ENCODE results near the gene ALKBH3. TPM values are rescaled to one million over a fixed set of nuclear protein-coding genes. Genes with fewer than 3 reads are reported as not detected.

ALKBH3 gene
- polyA plus RNA-seq, 2 of the 4 experiments (the other 2 are of a cell fraction), result 22.9 to 50.2 TPM

GRCh38 chr11:43951231-43951630 lies 70.6 kb downstream of the ALKBH3 start:
- WGBS (ENCODE audit: missing lambda C conversion rate), result 88% methylated on average over 1 of the region's 1 CpG
- no peaks in the 10 kb centered on the region for H3K4me1 ChIP-seq
- TF ChIP-seq RARB (CRISPR knock-in tag; IDR thresholded peaks at IDR 0.05), result no peak
- TF ChIP-seq, protein P1, sequence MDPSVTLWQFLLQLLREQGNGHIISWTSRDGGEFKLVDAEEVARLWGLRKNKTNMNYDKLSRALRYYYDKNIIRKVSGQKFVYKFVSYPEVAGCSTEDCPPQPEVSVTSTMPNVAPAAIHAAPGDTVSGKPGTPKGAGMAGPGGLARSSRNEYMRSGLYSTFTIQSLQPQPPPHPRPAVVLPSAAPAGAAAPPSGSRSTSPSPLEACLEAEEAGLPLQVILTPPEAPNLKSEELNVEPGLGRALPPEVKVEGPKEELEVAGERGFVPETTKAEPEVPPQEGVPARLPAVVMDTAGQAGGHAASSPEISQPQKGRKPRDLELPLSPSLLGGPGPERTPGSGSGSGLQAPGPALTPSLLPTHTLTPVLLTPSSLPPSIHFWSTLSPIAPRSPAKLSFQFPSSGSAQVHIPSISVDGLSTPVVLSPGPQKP (IDR thresholded peaks at IDR 0.05; ENCODE audit: low read depth, low read length), result no peak
- TF ChIP-seq MAZ (IDR thresholded peaks at IDR 0.05; ENCODE audit: borderline replicate concordance, low read depth, low read length), result no peak
- TF ChIP-seq RAD21 (conservative IDR thresholded peaks at IDR 0.05 in 1 of 2, IDR thresholded peaks at IDR 0.05 in 1 of 2), result no peak
- no peak for TF ChIP-seq NR3C1 (IDR thresholded peaks at IDR 0.05)
- TF ChIP-seq TFCP2L1 (CRISPR knock-in tag; IDR thresholded peaks at IDR 0.05), result no peak
- TF ChIP-seq KDM5A (IDR thresholded peaks at IDR 0.05), result no peak
- no peak for TF ChIP-seq MAX (IDR thresholded peaks at IDR 0.05)
- H3K4me3 ChIP-seq, result no peak overlapping the region
- H3K4me2 ChIP-seq, result no peak overlapping the region
- ChIA-PET CTCF (interaction anchor here (0.6 to 12.6 kb wide), 4 partner anchors 10 to 314 kb away, joined by 3 to 172 read pairs (median 4); no protein-coding TSS in a partner anchor), POLR2A (no interaction called here)
- no peaks in the 10 kb centered on the region for H3K9me3 ChIP-seq
- no peak for ATAC-seq
- DNase-seq (ENCODE audit: low read depth in 1 of 2, low spot score in 1 of 2), result no peak
- H3K27ac ChIP-seq, result no peak overlapping the region
- FAIRE-seq, result no peak

- ChIA-PET CTCF (interaction anchor here (1.2 to 12.6 kb wide), 2 partner anchors 10 to 62 kb away, joined by 4 to 172 read pairs; no protein-coding TSS in a partner anchor), POLR2A (no interaction called here)
- 55% methylated on average over 6 of the region's 6 CpGs for WGBS (ENCODE audit: missing lambda C conversion rate)
- no peak overlapping the region for H3K4me2 ChIP-seq
- no peaks in the 10 kb centered on the region for H3K4me1 ChIP-seq
- H3K27ac ChIP-seq, result no peak overlapping the region
- DNase-seq (ENCODE audit: low read depth in 1 of 2, low spot score in 1 of 2) (no peak), FAIRE-seq (no peak), ATAC-seq (no peak)
- TF ChIP-seq FOXS1 (CRISPR knock-in tag; IDR thresholded peaks at IDR 0.05) (no peak), KDM5A (IDR thresholded peaks at IDR 0.05) (no peak), CTCF (IDR thresholded peaks at IDR 0.05) (no peak), CEBPB (IDR thresholded peaks at IDR 0.05) (no peak), MYC (IDR thresholded peaks at IDR 0.05; ENCODE audit: borderline replicate concordance, low read length) (no peak)
- no peaks in the 10 kb centered on the region for H3K9me3 ChIP-seq
- H3K4me3 ChIP-seq, result no peak overlapping the region
These were observed 71.4 kb downstream of the ALKBH3 start for GRCh38 chr11:43952020-43952400.

DNA sequence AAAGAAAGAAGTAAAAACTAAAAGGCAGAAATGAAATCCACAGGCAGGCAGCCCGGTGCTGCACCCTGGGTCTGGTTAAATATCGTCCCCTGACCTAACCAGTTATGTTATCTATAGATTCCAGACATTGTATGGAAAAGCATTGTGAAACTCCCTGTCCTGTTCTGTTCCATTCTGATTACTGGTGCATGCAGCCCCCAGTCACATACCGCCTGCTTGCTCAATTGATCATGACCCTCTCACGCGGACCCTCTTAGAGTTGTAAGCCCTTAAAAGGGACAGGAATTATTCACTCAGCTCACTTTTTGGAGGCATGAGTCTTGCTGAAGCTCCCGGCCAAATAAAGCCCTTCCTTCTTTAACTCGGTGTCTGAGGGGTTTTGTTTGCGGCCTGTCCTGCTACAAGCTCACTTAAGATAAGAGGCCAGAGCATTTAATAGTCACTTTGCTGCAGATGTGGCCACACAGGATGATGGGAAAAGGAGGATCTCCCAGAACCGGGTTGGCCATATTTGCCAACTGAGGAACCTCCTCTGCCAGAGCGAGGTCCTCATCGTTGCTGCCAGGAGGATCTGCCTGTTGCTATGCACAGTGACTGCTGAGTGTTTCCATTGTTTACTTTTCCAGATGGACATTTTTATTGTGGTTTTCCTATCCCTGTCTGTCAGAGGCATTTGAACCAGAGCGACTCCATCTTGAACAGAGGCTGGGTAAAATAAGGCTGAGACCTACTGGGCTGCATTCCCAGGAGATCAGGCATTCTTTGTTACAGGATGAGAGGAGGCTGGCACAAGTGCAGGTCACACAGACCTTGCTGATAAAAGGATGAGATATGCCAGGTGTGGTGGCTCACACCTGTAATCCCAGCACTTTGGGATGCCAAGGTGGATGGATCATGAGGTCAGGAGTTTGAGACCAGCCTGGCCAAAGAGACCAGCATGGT lies 72.0 kb downstream of the ALKBH3 start:
- WGBS (ENCODE audit: missing lambda C conversion rate), result 67% methylated on average over 12 of the region's 12 CpGs
- no peak overlapping the region for H3K27ac ChIP-seq
- no peaks in the 10 kb centered on the region for H3K4me1 ChIP-seq
- no peak overlapping the region for H3K4me3 ChIP-seq
- TF ChIP-seq REST (IDR thresholded peaks at IDR 0.05), result no peak
- TF ChIP-seq MAX (IDR thresholded peaks at IDR 0.05), result no peak
- TF ChIP-seq ZNF302 (CRISPR knock-in tag; IDR thresholded peaks at IDR 0.05), result no peak
- no peak for TF ChIP-seq ZC3H11A (IDR thresholded peaks at IDR 0.05)
- no peaks in the 10 kb centered on the region for H3K9me3 ChIP-seq
- DNase-seq (ENCODE audit: low read depth in 1 of 2, low spot score in 1 of 2), result no peak
- ChIA-PET POLR2A (no interaction called here), CTCF (interaction anchor here (12.6 kb wide), 1 partner anchor 62 kb away, joined by 172 read pairs; no protein-coding TSS in a partner anchor)
- no peak overlapping the region for H3K4me2 ChIP-seq
- no peak for ATAC-seq
- no peak for FAIRE-seq

Measured in A549 (cell line).